Measurements from ENCODE around the gene OSBP2. TPM values are rescaled to one million over a fixed set of nuclear protein-coding genes. Genes with fewer than 3 reads are reported as not detected.
A peak's percentile ranks its signal among the peaks of the same experiment; 100 is the strongest.

OSBP2 gene
- total and polyA plus RNA-seq, 4 donors: 1.1 to 12.3 (median 2.6) TPM

- Histone ChIP-seq H3K27ac (ENCODE audit: low read depth in 1 of 2, low read length in 1 of 2) (no peak overlapping the region), H3K27me3 (ENCODE audit: control insufficient read depth in 3 of 3, insufficient read depth in 3 of 3, low read length in 2 of 3) (peaks cover 0 to 21% (median 18%) of the 10 kb centered on the region in 3 donors), H3K36me3 (ENCODE audit: control insufficient read depth in 4 of 4, insufficient read depth in 4 of 4, low read length in 4 of 4) (no peaks in the 10 kb centered on the region), H3K4me1 (ENCODE audit: control insufficient read depth in 5 of 5, insufficient read depth in 5 of 5, low read length in 5 of 5) (peaks cover 0 to 15% (median 0%) of the 10 kb centered on the region in 5 donors), H3K4me3 (no peak overlapping the region), H3K9me3 (ENCODE audit: control insufficient read depth in 4 of 4, insufficient read depth in 3 of 4, low read length in 3 of 4) (no peaks in the 10 kb centered on the region), H3K9ac (ENCODE audit: insufficient read depth in 1 of 2, low read length in 2 of 2) (no peak overlapping the region)
- DNase-seq (no peak), ATAC-seq (ENCODE audit: insufficient read depth, low FRiP score) (no peak)
- no peak for TF ChIP-seq CTCF (IDR thresholded peaks at IDR 0.05; ENCODE audit: control extremely low read depth, extremely low read depth)
- WGBS, 2 donors: 83 to 86% methylated on average over 5 of the region's 5 CpGs
Observed at GRCh38 chr22:30804626-30805025, 110.0 kb downstream of the OSBP2 start.

- no peaks in the 10 kb centered on the region for H3K9me3 ChIP-seq (ENCODE audit: control insufficient read depth in 4 of 4, insufficient read depth in 3 of 4, low read length in 3 of 4)
- no peaks in the 10 kb centered on the region for H3K36me3 ChIP-seq (ENCODE audit: control insufficient read depth in 4 of 4, insufficient read depth in 4 of 4, low read length in 4 of 4)
- H3K4me3 ChIP-seq: no peak overlapping the region
- no peak overlapping the region for H3K9ac ChIP-seq (ENCODE audit: insufficient read depth in 1 of 2, low read length in 2 of 2)
- DNase-seq: peak in 2 of 3 donors; percentile 7 to 13
- 74 to 79% methylated on average over 3 of the region's 3 CpGs for WGBS, 2 donors
- no peak for TF ChIP-seq CTCF (IDR thresholded peaks at IDR 0.05; ENCODE audit: control extremely low read depth, extremely low read depth)
- H3K27me3 ChIP-seq (ENCODE audit: control insufficient read depth in 3 of 3, insufficient read depth in 3 of 3, low read length in 2 of 3): peaks cover 0 to 14% (median 6%) of the 10 kb centered on the region in 3 donors
- H3K4me1 ChIP-seq (ENCODE audit: control insufficient read depth in 5 of 5, insufficient read depth in 5 of 5, low read length in 5 of 5): peaks cover 0 to 15% (median 0%) of the 10 kb centered on the region in 5 donors
- no peak for ATAC-seq (ENCODE audit: insufficient read depth, low FRiP score)
- H3K27ac ChIP-seq (ENCODE audit: low read depth in 1 of 2, low read length in 1 of 2): no peak overlapping the region
Observed at GRCh38 chr22:30806391-30806861, 111.8 kb downstream of the OSBP2 start.

- Histone ChIP-seq H3K9ac (ENCODE audit: insufficient read depth in 1 of 2, low read length in 2 of 2) (no peak overlapping the region), H3K27ac (ENCODE audit: low read depth in 1 of 2, low read length in 1 of 2) (no peak overlapping the region), H3K4me1 (ENCODE audit: control insufficient read depth in 5 of 5, insufficient read depth in 5 of 5, low read length in 5 of 5) (peaks cover 0 to 2% (median 0%) of the 10 kb centered on the region in 5 donors), H3K4me3 (no peak overlapping the region), H3K36me3 (ENCODE audit: control insufficient read depth in 4 of 4, insufficient read depth in 4 of 4, low read length in 4 of 4) (no peaks in the 10 kb centered on the region), H3K27me3 (ENCODE audit: control insufficient read depth in 3 of 3, insufficient read depth in 3 of 3, low read length in 2 of 3) (peaks cover 0 to 5% (median 3%) of the 10 kb centered on the region in 3 donors), H3K9me3 (ENCODE audit: control insufficient read depth in 4 of 4, insufficient read depth in 3 of 4, low read length in 3 of 4) (no peaks in the 10 kb centered on the region)
- ATAC-seq (ENCODE audit: insufficient read depth, low FRiP score) (no peak), DNase-seq (no peak)
- 90 to 94% methylated on average over 4 of the region's 4 CpGs for WGBS, 2 donors
- TF ChIP-seq CTCF (IDR thresholded peaks at IDR 0.05; ENCODE audit: control extremely low read depth, extremely low read depth): no peak
Observed at GRCh38 chr22:30809086-30809485, 114.4 kb downstream of the OSBP2 start.

GRCh38 chr22:30810105-30810504, 115.4 kb downstream of the OSBP2 start:
- ATAC-seq (ENCODE audit: insufficient read depth, low FRiP score) (no peak), DNase-seq (no peak)
- Histone ChIP-seq H3K27ac (ENCODE audit: low read depth in 1 of 2, low read length in 1 of 2) (no peak overlapping the region), H3K36me3 (ENCODE audit: control insufficient read depth in 4 of 4, insufficient read depth in 4 of 4, low read length in 4 of 4) (no peaks in the 10 kb centered on the region), H3K27me3 (ENCODE audit: control insufficient read depth in 3 of 3, insufficient read depth in 3 of 3, low read length in 2 of 3) (peaks cover 0 to 3% (median 0%) of the 10 kb centered on the region in 3 donors), H3K9ac (ENCODE audit: insufficient read depth in 1 of 2, low read length in 2 of 2) (no peak overlapping the region), H3K9me3 (ENCODE audit: control insufficient read depth in 4 of 4, insufficient read depth in 3 of 4, low read length in 3 of 4) (no peaks in the 10 kb centered on the region), H3K4me1 (ENCODE audit: control insufficient read depth in 5 of 5, insufficient read depth in 5 of 5, low read length in 5 of 5) (peaks cover 0 to 2% (median 0%) of the 10 kb centered on the region in 5 donors), H3K4me3 (no peak overlapping the region)
- 78 to 89% methylated on average over 4 of the region's 4 CpGs for WGBS, 2 donors
- no peak for TF ChIP-seq CTCF (IDR thresholded peaks at IDR 0.05; ENCODE audit: control extremely low read depth, extremely low read depth)

Data from lung (tissue), 12 donors.